Mucosa of stomach (tissue), 1 donor: Measurements from ENCODE around the gene SCFD2.
"Not testable (repeated sequence)": the region's sequence is repeated elsewhere in the genome, so short reads cannot be mapped to it uniquely, and the experiment has no call there.

Experiments used
- H3K27me3 ChIP-seq: one replicate; pipeline ENCODE4 v1.7.0; 2013; ENCODE audit warnings: mild to moderate bottlenecking, low read length; ENCODE audit not compliant: control insufficient read depth, insufficient read depth
- H3K36me3 ChIP-seq: one replicate; pipeline ENCODE4 v1.7.0; 2013; ENCODE audit warnings: low read length; ENCODE audit not compliant: control insufficient read depth, insufficient read depth
- H3K4me1 ChIP-seq: one replicate; pipeline ENCODE4 v1.7.0; 2013; ENCODE audit warnings: mild to moderate bottlenecking, low read length; ENCODE audit not compliant: control insufficient read depth, insufficient read depth
- H3K4me3 ChIP-seq: one replicate; pipeline ENCODE4 v1.7.0; 2013; ENCODE audit warnings: low read length
- H3K9ac ChIP-seq: one replicate; pipeline ENCODE4 v1.7.0; 2013; ENCODE audit warnings: mild to moderate bottlenecking, low read length, moderate library complexity
- H3K9me3 ChIP-seq: one replicate; pipeline ENCODE4 v1.7.0; 2013; ENCODE audit warnings: mild to moderate bottlenecking, low read length, moderate library complexity; ENCODE audit not compliant: control insufficient read depth
- donor health status: Pancreatic carcinoma.

Gene SCFD2

GRCh38 chr4:53322696-53323095 lies 43.2 kb downstream of the SCFD2 start:
- no peaks in the 10 kb centered on the region for H3K9me3 ChIP-seq
- H3K27me3 ChIP-seq = no peaks in the 10 kb centered on the region

DNA sequence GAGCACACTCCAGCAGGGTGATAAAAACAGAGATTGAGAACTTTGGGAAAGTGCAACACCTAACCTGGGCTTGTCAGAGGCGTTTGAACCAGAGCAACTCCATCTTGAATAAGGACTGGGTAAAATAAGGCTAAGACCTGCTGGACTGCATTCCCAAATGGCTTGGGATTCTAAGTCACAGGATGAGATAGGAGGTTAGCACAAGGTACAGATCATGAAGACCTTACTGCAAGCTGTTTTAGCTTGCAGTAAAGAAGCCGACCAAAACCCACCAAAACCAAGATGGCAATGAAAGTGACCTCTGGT lies 43.9 kb downstream of the SCFD2 start:
- Histone ChIP-seq H3K9me3 (no peaks in the 10 kb centered on the region), H3K36me3 (no peaks in the 10 kb centered on the region), H3K4me1 (peaks cover 9% of the 10 kb centered on the region), H3K9ac (no peak overlapping the region), H3K27me3 (no peaks in the 10 kb centered on the region), H3K4me3 (no peak overlapping the region)

More at GRCh38 chr4:53322696-53323095, 43.2 kb downstream of the SCFD2 start:
- H3K4me1 ChIP-seq = peaks cover 9% of the 10 kb centered on the region
- no peak overlapping the region for H3K4me3 ChIP-seq
- no peak overlapping the region for H3K9ac ChIP-seq
- H3K36me3 ChIP-seq = no peaks in the 10 kb centered on the region

DNA sequence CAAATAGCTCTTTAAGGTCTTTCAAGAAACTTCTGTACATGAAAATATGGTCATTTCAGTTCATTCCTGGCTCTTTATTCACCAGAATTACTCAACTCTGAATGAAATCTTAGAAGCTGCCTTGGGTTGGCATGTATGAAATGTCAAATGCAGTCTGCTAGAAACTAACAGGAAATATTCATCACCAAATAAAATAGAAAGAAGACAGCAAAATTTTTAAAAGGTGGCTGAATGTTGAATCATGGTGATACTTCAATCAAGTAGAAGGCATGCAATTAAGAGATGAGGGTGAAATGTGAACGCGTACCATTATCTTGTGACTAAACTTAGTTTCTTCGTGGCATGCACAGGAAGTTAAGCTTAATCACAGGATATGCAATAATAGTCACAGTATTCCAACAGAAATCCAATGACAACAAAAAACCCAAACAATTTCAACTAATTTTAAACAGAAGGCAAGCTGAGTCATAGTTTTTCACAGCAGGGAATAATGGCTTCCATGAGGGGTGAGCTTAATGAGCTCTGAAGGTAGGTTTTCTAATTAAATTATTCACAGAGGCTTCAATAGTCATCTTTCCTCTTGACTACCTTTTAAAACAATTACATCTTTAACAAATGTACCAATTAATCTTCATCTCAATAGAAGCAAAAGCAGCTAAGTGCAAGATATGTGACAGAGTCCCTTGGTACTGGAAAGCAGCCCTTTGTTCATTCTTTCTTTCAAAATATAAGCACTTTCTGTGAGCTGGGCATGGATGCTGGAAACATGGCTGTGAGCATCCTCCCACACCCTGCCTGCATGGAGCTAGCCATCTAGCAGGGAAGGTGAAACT lies 44.5 kb downstream of the SCFD2 start:
- Histone ChIP-seq H3K9me3 (no peaks in the 10 kb centered on the region), H3K36me3 (no peaks in the 10 kb centered on the region), H3K4me1 (peaks cover 9% of the 10 kb centered on the region), H3K27me3 (no peaks in the 10 kb centered on the region), H3K4me3 (no peak overlapping the region), H3K9ac (no peak overlapping the region)

GRCh38 chr4:53315300-53315699 lies 50.6 kb downstream of the SCFD2 start:
- no peaks in the 10 kb centered on the region for H3K9me3 ChIP-seq
- no peaks in the 10 kb centered on the region for H3K27me3 ChIP-seq
- H3K4me3 ChIP-seq = no peak overlapping the region
- no peaks in the 10 kb centered on the region for H3K4me1 ChIP-seq
- no peaks in the 10 kb centered on the region for H3K36me3 ChIP-seq
- no peak overlapping the region for H3K9ac ChIP-seq

GRCh38 chr4:53314252-53314651 lies 51.6 kb downstream of the SCFD2 start:
- Histone ChIP-seq H3K36me3 (no peaks in the 10 kb centered on the region), H3K4me1 (no peaks in the 10 kb centered on the region), H3K9ac (no peak overlapping the region), H3K9me3 (no peaks in the 10 kb centered on the region), H3K27me3 (no peaks in the 10 kb centered on the region), H3K4me3 (no peak overlapping the region)

DNA sequence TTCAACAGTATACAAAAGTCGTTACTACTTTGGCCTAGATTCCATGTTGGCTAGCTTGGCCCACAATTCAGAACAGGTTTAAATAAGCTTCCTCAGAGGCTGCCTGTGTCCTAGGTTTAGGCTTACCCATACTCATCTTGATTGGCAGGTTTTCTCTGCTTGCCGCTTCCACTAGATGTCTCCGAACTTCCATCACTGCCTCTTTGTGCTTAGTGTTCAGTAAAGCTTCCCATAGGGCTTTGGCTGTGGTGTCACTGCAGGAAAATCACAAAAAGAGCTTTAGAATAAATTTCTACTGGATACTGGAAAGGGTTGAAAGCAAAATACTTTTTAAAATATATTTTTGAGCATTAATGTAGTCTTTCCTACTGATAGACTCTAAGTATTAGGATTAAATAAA lies 52.4 kb downstream of the SCFD2 start:
- Histone ChIP-seq H3K9ac (no peak overlapping the region), H3K36me3 (no peaks in the 10 kb centered on the region), H3K4me3 (no peak overlapping the region), H3K27me3 (no peaks in the 10 kb centered on the region), H3K4me1 (no peaks in the 10 kb centered on the region), H3K9me3 (no peaks in the 10 kb centered on the region)

DNA sequence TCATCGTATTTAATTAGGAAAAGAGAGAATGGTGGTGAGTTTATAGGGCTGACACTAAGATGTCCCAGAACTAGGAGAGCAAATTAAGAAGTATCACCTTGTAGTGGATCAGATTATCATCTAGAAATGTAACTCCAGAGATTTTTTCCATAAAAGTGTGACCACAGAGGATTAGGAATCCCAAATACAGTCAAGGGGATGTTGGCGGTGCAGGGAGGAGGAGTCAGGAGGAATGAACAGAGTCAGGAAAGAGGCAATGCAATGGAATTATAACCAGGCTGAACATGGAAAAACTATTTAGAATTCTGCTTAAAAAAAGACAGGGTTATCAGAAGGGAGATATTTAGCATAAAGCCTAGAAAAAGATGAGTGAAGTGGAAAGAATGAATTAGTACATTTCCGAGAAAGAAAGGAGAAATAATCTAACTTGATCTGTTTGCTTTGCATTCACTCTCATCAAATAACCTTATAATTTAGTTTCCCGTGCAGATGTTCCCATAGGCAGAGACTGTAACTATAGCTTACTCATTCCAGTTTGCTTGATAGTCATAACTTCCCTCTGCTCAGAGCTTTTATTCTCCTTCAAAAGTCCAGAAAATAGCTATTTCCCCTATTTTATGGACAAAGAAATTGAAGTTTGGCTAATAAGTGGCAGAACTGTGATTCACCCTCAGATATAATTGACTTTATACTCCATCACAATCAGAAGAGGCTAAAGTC lies 56.4 kb downstream of the SCFD2 start:
- H3K27me3 ChIP-seq = no peaks in the 10 kb centered on the region
- H3K9me3 ChIP-seq = no peaks in the 10 kb centered on the region
- H3K4me1 ChIP-seq = no peaks in the 10 kb centered on the region
- H3K36me3 ChIP-seq = no peaks in the 10 kb centered on the region
- H3K4me3 ChIP-seq = no peak overlapping the region
- H3K9ac ChIP-seq = no peak overlapping the region

DNA sequence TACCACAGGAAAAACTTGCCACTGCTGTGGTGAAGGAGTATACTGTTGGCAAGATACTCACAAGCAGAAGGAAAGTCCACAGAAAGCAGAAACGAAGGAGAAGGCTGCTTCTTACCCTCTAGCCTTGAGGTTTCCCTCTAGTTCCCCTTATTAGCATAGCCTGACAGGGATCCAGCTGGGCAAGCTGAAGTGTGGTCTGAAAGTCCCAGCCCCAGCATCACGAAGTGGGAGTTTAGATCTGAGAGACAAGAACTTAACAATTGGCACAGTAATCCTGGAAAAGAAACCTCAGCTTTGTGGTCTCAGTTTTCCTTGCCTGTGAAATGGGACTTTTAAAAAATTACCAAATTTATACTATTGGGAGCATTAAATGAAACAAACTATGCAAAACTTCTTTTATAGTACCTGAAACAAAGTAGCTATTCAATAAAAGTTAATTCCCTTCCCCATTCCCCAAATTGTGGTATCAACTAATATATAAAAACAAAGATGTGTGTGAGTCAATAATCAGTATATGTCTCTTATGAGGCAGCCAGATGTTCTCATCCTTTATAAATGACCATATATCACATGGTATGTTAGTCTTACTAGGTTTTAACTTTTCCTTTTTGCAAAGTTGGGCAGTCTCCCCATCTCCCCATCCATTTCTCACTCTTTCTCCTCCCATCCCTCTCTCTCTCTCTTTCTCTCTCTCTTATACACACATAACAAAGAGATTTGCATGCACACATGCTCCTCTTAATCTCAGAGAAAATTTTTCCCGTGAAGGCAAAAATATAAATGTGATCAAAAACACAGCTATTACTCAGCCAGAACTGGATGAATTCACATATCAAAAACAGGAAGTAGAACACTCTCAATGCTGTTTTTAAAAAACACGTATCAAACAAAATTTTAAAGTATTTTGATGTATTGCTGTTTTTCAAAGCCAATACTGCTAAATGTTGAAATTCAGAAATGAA lies 57.8 kb downstream of the SCFD2 start:
- Histone ChIP-seq H3K9me3 (no peaks in the 10 kb centered on the region), H3K36me3 (no peaks in the 10 kb centered on the region), H3K9ac (no peak overlapping the region), H3K27me3 (no peaks in the 10 kb centered on the region), H3K4me1 (no peaks in the 10 kb centered on the region), H3K4me3 (no peak overlapping the region)

- Histone ChIP-seq H3K9ac (no peak overlapping the region), H3K36me3 (no peaks in the 10 kb centered on the region), H3K27me3 (no peaks in the 10 kb centered on the region), H3K4me1 (no peaks in the 10 kb centered on the region), H3K9me3 (no peaks in the 10 kb centered on the region), H3K4me3 (no peak overlapping the region)
Observed at GRCh38 chr4:53307210-53307609, 58.7 kb downstream of the SCFD2 start.

DNA sequence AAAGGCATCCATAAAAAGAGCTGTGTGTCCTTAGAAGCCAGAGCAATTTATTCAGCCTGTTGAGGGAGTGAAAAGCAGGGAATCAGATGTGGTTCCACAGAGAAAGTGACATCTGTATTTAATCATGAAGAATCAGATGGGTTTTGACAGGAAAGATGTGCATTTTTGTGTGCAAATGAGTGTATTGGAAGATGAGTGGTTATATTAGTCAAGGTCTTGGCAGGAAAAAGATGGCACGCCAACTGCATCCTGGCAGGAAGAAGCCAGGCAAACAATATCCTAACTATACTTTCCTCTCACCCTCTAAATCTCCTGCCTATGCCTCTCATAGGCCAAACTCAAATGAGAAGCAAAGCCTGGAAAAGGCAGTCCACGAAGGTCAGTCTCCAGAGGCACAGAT lies 59.1 kb downstream of the SCFD2 start:
- Histone ChIP-seq H3K4me3 (no peak overlapping the region), H3K9me3 (no peaks in the 10 kb centered on the region), H3K4me1 (no peaks in the 10 kb centered on the region), H3K36me3 (no peaks in the 10 kb centered on the region), H3K27me3 (no peaks in the 10 kb centered on the region), H3K9ac (no peak overlapping the region)

DNA sequence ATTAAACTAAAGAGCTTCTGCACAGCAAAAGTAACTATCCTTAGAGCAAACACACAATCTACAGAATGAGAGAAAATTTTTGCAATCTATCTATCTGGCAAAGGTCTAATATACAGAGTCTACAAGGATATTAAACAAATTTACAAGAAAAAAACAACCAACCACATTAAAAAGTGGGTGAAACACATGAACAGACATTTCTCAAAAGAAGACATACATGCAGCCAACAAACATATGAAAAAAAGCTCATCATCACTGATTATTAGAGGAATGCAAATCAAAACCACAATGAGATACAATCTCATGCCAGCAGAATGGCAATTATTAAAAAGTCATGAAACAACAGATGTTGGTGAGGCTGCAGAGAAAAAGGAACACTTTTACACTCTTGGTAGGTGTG lies 73.7 kb downstream of the SCFD2 start:
- not testable (repeated sequence) for H3K27me3 ChIP-seq, H3K9me3 ChIP-seq, H3K4me1 ChIP-seq, H3K9ac ChIP-seq, H3K36me3 ChIP-seq, H3K4me3 ChIP-seq

DNA sequence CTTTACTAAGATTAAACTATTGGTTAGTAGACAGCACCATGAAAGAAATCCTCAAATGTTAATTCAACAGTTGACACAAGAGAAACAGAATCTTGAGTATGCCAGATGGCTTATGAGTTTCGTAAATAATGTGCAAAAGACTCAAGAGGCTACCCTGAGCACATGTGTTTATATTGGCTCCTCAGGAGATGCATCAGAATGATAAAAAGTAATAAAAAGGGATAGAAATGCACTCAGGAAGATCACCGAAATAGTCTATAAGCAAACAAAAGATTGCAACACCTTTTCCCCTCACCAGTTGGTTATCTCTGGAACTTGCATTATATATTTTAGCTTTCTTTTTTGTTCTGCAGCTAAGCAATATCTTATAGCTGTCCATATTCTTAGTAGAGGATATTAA lies 84.4 kb downstream of the SCFD2 start:
- Histone ChIP-seq H3K27me3 (no peaks in the 10 kb centered on the region), H3K4me1 (no peaks in the 10 kb centered on the region), H3K36me3 (no peaks in the 10 kb centered on the region), H3K9me3 (no peaks in the 10 kb centered on the region), H3K9ac (no peak overlapping the region), H3K4me3 (no peak overlapping the region)
